Upper lobe of right lung (tissue), 1 donor: ENCODE data around the gene LY9. TPM values are rescaled to one million over a fixed set of nuclear protein-coding genes. Genes with fewer than 3 reads are reported as not detected.
A peak's percentile ranks its signal among the peaks of the same experiment; 100 is the strongest.

ENCODE experiments used
- ATAC-seq: fragments of 200-7000 bp; cut with Tn5 transposase; one replicate; pipeline ENCODE4 v1.9.1; 2020; ENCODE audit warnings: mild to moderate bottlenecking, moderate library complexity
- DNase-seq: peaks from one replicate; pipeline ENCODE4 v3.0.0-alpha.2; 2020
- H3K27ac ChIP-seq: fragments of 200-600 bp; one replicate; pipeline ENCODE4 v1.8.0; 2022
- H3K27me3 ChIP-seq: fragments of 200-600 bp; one replicate; pipeline ENCODE4 v1.8.0; 2022; ENCODE audit warnings: mild to moderate bottlenecking
- H3K36me3 ChIP-seq: fragments of 200-600 bp; one replicate; pipeline ENCODE4 v1.8.0; 2022
- H3K4me1 ChIP-seq: fragments of 200-600 bp; one replicate; pipeline ENCODE4 v1.8.0; 2022
- H3K4me3 ChIP-seq: fragments of 200-600 bp; one replicate; pipeline ENCODE4 v1.8.0; 2022; ENCODE audit warnings: mild to moderate bottlenecking
- H3K9me3 ChIP-seq: fragments of 200-600 bp; one replicate; pipeline ENCODE4 v1.8.0; 2022
- CTCF ChIP-seq: fragments of 200-600 bp; IDR thresholded peaks from one replicate; pipeline ENCODE4 v1.8.0; 2022; ENCODE audit warnings: antibody characterized with exemption
- intact Hi-C: fragments of 100-400 bp; cut with DNase I; formaldehyde crosslinking; loops from one replicate; pipeline ENCODE4 v1.11.0; 2022
- total RNA-seq: library from RNA; stranded (reverse); fragmentation: NEBNext Ultra II Directional; extraction: Animal tissue kit (Norgen Biotek cat#: 25700); gene quantifications from one replicate; pipeline ENCODE4 v1.2.1, GENCODE V29; 2021
- donor health status: DM: no; HTN: yes; CAD: no; lungs with severe emphysema.

LY9 gene
- total RNA-seq, 1 donor from 2014 or later, result 3.3 TPM

GRCh38 chr1:160789051-160789701, 6.8 kb upstream of the LY9 start:
- Histone ChIP-seq H3K36me3 (no peaks in the 10 kb centered on the region), H3K4me1 (no peaks in the 10 kb centered on the region), H3K27ac (no peak overlapping the region), H3K4me3 (no peak overlapping the region), H3K27me3 (no peaks in the 10 kb centered on the region), H3K9me3 (no peaks in the 10 kb centered on the region)
- intact Hi-C loops, result no loop called here
- DNase-seq, result no peak
- no peak for TF ChIP-seq CTCF
- ATAC-seq, result peak; percentile 44

GRCh38 chr1:160789702-160790611, 6.0 kb upstream of the LY9 start:
- Histone ChIP-seq H3K4me3 (no peak overlapping the region), H3K27me3 (no peaks in the 10 kb centered on the region), H3K27ac (no peak overlapping the region), H3K36me3 (no peaks in the 10 kb centered on the region), H3K9me3 (no peaks in the 10 kb centered on the region), H3K4me1 (no peaks in the 10 kb centered on the region)
- no peak for TF ChIP-seq CTCF
- no peak for DNase-seq
- intact Hi-C loops, result no loop called here
- peak; percentile 81 for ATAC-seq

GRCh38 chr1:160794376-160794775, 1.6 kb upstream of the LY9 start:
- ATAC-seq (no peak), DNase-seq (no peak)
- no peak for TF ChIP-seq CTCF
- Histone ChIP-seq H3K4me1 (no peaks in the 10 kb centered on the region), H3K27ac (no peak overlapping the region), H3K36me3 (no peaks in the 10 kb centered on the region), H3K9me3 (no peaks in the 10 kb centered on the region), H3K4me3 (no peak overlapping the region), H3K27me3 (no peaks in the 10 kb centered on the region)
- intact Hi-C loops, result no loop called here

GRCh38 chr1:160797271-160797709, 1.3 kb downstream of the LY9 start:
- no peak for TF ChIP-seq CTCF
- H3K4me1 ChIP-seq, result no peaks in the 10 kb centered on the region
- H3K27ac ChIP-seq, result no peak overlapping the region
- H3K36me3 ChIP-seq, result no peaks in the 10 kb centered on the region
- no peaks in the 10 kb centered on the region for H3K9me3 ChIP-seq
- H3K27me3 ChIP-seq, result no peaks in the 10 kb centered on the region
- ATAC-seq, result no peak
- H3K4me3 ChIP-seq, result peak overlapping the region; percentile 29
- no peak for DNase-seq
- intact Hi-C loops, result no loop called here

GRCh38 chr1:160797861-160798273, 1.9 kb downstream of the LY9 start:
- no peaks in the 10 kb centered on the region for H3K27me3 ChIP-seq
- no peaks in the 10 kb centered on the region for H3K9me3 ChIP-seq
- ATAC-seq (peak; percentile 17), DNase-seq (no peak)
- no peaks in the 10 kb centered on the region for H3K4me1 ChIP-seq
- no peak overlapping the region for H3K27ac ChIP-seq
- no peak for TF ChIP-seq CTCF
- H3K36me3 ChIP-seq, result no peaks in the 10 kb centered on the region
- H3K4me3 ChIP-seq, result no peak overlapping the region
- intact Hi-C loops, result no loop called here
